Islet of Langerhans (tissue), 1 donor: Measurements from ENCODE around the gene AP1S3.
A peak's percentile ranks its signal among the peaks of the same experiment; 100 is the strongest.
"Not testable (repeated sequence)": the region's sequence is repeated elsewhere in the genome, so short reads cannot be mapped to it uniquely, and the experiment has no call there.

Source experiments
- FAIRE-seq: peaks from one replicate; lab custom pipeline; 2011; peaks lifted over from hg19 to GRCh38; lab: Jason Lieb, UNC

The AP1S3 gene

DNA sequence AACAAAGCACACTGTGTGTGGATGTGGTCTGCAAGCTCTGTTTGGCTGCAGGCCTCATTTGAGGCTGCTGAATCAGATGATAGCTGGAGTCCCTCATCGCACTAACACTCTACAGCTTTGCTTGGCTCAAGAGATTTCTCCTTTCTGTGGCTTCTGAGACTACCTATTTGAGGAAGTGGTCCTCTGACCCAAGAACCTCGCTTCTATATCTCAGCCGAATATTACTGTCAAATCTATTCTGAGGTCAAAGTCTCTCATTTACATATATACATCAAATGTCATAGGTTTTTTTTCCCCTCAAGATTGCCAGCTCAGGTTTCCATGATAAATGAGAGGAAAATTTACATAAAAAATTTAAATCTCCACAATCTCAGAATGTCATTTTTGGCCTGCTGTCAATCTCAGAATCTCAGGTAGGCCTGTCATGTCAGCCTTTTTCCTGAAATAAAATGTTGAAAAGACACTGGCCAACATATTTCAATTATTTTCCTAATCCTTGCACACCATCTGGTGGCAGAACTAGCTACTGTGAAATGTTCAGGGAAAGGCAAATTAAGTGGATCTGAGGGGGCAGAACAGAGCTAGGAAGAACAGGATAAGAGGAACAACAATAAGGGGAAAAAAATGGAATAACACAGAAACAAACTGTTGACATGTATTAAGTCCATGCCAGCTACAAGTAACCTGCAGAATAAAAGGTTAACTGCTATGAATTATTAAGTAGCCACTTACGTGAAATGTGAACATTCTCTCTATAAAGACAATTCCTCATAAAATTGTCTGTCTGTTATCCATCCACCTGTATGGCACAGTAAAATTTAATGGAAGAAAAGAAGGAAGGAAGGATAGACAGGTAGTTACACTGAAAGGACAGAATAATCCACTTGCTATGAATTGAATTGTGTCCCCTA, 39.3 kb downstream of the AP1S3 start:
- peak; percentile 91 for FAIRE-seq

DNA sequence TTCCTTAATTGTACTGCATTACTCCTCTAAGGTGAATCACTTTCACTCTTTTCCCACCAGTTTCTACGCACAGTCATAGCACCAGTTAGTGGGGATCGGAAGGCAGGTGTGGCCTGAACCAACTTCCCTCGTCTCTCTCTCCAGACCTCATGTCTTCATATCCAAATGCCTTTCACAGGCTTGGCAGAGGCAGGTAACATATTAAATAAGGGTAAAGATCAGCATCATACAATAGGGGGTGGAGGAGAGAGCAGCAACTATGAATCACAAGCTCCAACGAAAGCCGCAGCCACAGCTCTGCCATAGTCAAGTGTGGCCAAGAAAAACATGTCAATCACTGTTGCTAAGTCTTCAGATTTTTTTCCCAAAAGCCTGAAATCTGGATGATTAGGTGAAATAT, 40.3 kb downstream of the AP1S3 start:
- no peak for FAIRE-seq

DNA sequence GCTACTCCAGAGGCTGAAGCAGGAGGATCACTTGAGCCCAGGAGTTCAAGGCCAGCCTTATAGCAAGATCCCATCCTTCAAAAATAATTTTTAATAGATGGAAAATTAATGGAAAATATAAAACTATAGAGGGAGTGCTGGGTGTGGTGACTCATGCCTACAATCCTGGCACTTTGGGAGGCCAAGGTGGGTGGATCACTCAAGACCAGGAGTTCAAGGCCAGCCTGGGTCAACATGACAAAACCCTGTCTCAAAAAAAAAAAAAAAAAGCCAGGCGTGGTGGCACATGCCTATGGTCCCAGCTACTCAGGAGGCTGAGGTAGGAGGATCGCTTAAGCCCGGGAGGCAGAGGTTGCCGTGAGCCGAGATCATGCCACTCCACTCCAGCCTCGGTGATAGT, 48.0 kb downstream of the AP1S3 start:
- FAIRE-seq = no peak

DNA sequence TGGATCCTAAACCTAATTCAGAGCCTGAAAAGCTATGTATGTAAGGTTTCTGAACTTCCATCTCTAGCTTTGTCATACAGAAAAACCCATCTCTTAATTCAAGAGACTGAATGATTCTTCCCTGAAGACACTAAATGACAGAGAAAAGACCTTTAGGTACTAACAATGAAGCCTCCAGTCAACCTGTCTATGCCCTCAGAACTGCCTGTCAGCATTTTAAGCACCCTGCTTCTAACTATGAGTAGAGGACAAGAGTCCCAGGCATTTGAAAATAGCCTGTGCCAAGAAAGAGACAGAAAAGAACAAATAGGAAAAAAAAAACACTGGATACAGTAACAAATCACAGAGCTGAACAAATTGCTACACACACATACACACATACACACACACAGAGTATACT, 48.6 kb downstream of the AP1S3 start:
- no peak for FAIRE-seq

DNA sequence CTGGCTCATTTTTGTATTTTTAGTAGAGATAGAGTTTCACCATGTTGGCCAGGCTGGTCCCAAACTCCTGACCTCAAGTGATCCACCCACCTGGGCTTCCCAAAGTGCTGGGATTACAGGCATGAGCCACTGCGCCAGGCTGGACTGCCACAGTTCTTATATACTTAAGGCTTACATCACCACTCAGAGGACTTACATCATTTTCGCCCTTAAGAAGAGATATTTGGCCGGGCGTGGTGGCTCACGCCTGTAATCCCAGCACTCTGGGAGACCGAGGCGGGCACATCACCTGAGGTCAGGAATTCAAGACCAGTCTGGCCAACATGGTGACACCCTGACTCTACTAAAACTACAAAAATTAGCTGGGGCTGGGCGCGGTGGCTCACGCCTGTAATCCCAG, 49.3 kb downstream of the AP1S3 start:
- FAIRE-seq = not testable (repeated sequence)

DNA sequence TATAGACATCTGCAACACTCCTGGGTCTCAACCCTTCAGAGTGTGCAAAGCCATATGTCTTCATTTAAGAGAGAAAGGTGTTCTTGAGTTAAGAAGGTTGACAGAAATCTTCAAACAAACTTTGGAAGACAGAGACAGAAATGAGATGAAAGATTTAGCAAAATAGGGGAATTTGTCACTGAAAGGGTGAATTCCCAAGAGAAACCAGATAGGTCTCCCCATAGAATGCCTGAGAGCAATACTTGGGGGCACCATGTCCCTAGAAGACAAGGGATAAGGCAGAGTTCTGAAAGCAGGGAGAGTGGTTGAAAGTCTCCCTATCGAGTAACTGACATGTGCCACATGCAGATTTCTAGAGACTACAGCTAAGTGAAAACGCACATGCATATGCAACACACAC, 50.0 kb downstream of the AP1S3 start:
- FAIRE-seq = no peak

DNA sequence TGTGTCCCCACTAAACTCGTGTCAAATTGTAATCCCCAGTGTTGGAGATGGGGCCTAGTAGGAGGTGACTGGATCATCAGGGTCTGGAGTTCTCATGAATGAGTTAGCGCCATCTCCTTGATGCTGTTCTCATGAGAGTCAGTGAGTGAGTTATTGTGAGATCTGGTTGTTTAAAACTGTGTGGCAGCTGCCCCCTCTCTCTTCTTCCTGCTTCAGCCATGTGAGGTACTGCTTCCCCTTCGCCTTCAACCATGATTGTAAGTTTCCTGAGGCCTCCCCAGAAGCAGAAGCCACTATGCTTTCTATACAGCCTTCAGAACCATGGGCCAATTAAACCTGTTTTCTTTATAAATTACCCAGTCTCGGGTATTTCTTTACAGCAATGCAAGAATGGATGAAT, 50.4 kb downstream of the AP1S3 start:
- FAIRE-seq = no peak

DNA sequence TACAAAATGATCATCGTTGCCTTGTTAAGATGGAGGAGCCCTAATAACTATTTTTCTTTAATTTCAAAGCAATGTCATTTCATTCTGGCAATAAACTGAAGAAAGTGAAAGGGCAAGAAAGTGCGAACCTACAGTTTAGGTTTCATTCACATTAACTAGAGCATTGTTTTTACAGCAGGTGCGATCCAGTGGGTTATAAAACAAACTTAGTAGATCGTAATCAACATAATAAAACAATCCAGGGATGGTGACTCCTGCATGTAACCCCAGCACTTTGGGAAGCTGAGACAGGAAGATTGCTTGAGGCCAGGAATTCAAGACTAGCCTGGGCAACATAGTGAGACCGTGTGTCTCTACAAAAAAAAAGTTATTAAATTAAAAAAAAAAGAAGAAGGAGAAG, 51.1 kb downstream of the AP1S3 start:
- FAIRE-seq = no peak

DNA sequence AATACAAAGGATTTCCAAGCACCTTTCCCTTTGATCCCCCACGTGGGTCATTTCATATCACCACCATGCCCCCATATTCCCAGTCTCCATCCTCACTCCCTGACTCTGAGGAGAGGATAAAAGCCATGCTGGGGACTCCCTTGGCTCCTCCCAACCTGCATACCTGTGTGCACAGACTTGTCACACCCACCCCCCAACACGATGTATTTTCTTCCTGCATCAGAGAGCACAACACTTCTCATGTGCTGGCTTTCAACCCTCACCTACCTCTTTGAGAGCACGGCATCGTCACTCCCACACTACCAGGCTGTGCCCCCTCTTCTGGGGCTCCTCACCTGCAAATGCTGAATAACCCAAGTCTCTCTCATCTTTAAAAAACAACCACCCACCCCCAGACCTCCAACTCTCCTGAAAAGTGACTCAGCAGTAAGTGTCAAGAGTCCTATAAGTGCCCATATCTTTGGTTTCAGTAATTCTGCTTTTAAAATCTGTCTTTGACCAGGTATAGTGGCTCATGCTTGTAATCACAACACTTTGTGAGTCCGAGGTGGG, 53.1 kb downstream of the AP1S3 start:
- FAIRE-seq = no peak

DNA sequence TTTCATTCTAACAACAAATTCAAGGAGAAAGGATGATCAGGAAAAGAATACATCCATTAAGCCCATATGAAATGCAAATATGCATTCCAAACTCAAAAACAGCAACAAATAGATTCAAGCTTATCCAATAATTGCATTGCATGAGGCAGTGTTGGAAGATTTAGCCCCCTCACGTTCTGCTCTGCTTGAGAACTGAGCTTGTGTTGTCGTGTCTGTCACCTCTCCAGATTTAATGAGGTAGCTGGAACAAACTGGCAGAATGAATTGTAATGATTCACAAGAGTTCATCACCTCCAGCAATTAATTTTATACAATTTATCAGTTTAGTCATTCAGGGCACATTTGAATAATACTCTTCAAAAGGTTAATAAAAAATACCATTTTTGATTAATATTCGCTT, 54.8 kb downstream of the AP1S3 start:
- FAIRE-seq = no peak

DNA sequence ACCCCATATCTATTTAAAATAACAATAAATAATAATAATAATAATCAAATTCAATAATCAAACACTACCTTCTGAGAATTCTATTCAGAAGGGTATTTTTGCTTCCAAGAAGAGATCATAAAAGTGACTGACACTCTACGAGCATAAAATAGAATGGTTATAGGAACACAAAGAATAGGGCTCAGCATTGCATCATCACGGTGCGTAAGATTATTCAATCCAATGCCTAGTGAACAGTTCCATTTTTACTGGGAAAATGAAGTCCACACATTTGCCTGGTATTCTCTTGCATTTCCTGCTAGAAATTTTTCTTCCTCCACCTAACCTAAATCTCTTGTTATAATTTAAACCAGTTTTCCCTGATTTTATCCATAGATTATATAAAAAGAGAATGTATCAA, 55.8 kb downstream of the AP1S3 start:
- FAIRE-seq = no peak

DNA sequence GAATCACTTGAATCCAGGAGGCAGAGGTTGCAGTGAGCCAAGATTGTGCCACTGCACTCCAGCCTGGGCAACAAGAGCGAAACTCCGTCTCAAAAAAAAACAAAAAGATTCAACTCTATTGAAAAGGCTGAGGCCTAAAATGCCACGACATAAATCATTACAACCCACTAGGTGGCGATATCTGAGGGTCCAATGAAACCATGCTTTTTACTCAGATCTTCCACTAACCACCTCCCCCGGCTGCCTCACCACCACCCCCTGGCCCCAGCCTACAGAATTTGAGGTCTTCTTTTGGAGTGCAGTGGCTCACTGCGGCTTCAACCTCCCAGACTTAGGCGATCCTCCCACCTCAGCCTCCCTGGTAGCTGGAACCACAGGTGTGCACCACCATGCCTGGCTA, 57.5 kb downstream of the AP1S3 start:
- no peak for FAIRE-seq

DNA sequence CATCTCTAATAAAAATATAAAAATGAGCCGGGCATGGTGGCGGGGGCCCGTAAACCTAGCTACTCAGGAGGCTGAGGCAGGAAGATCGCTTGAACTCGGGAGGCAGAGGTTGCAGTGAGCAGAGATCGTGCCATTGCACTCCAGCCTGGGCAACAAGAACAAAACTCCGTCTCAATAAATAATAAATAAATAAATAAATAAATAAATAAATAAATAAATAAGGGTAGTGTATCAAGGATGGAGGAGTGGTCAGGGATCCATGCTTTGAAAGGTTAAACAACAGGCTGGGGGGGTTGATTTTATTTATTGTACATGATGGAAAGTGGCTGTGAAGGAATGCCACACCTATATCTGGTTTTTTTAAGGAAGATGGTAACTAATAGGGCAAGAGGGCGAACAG, 63.2 kb downstream of the AP1S3 start:
- FAIRE-seq = no peak

DNA sequence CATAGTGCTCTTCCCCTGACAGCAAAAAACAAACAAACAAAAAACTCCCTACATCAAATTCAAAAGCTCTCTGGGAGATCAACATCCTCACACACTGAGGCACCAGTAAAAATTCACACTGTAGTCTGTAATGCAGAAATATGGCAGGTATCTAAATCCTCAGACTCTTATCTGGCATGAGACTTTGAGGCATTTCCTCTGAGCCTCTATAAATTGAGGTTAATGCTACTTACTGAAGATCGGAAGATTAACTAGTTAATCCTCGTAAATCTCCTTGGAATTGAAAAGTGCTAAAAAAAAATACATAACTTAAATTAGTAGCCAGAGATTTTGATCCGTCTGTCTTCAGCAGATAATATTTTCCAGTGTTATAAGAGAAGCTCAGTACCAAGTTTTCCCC, 65.0 kb downstream of the AP1S3 start:
- FAIRE-seq = no peak

DNA sequence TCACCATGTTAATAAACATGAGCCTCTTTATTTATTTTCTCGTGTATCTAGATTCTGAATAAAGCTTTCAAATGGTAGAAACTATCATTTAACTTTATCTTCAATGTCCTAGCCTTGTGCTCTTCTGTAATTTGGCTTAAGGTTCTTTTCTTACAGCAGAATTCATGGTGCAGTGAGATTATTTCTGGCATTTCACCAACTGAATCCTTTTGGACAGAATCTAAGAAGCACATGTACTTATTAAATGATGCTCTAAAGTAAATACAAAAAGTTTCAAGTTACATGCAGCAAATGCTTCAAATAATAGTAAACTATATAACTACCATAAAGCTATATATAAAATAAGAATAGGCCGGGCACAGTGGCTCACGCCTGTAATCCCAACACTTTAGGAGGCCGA, 65.9 kb downstream of the AP1S3 start:
- FAIRE-seq = no peak

DNA sequence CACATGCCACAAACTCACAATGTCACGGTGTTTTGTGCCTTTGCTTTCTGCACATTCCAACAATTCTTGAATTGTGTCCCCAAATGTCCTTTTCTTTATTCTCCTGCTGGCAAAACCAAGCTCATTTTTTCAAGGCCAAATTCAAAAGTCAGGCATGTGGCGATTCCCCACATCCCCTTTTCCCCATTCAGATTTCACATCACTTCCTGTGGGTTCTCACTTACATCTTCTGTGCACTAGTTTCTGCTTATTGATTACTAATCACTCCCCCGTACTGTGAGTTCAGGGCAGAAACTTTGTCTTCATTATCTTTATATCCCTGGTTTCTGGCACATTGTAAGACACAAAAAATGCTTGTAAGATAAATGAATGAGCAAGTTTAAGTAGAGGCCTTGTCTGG, 69.2 kb downstream of the AP1S3 start:
- no peak for FAIRE-seq

DNA sequence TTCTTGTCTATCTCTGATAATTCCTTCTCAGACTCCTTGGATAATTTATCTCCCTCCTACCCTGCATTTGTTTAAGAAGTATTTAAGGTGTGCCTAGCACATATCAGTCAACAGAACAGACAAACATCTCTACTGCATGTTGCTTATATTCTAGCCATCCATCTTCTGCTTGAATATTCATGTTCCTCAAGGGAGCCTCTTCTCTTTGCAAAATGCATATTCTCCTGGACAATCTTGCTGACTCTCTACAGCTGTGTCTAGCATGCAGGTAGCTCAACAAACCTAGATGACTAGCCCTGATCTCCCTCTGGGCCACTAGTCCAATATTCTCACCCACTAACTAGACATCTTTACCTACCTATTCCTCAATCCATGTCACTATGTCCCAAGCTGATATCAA, 70.0 kb downstream of the AP1S3 start:
- FAIRE-seq = no peak

DNA sequence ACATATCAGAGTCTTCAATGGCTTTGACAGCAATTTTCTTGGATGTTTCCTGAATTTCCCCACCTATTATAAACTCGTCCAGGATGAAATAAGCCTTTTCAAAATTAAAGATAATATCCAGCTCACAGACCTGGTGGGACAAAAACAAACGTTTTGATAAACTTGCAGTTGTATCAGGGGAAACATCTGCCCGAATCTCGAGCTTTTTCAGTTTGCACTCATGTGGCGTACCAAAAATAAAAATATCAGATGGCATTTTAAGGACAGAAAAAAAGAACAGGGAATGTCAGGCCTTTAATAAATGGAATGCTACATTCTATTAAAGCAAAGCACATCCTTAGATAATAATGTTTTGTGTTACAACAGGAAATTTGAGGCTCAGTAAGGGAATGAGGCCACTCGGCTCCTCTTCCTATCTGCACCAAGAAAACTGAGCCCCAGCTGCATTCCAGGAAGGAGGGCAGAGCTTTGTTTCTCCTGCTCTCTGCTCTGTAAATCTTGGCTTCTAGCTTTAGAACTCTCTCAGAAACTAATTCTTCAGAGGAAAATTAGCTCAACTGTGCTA, 72.1 kb downstream of the AP1S3 start:
- FAIRE-seq = no peak

DNA sequence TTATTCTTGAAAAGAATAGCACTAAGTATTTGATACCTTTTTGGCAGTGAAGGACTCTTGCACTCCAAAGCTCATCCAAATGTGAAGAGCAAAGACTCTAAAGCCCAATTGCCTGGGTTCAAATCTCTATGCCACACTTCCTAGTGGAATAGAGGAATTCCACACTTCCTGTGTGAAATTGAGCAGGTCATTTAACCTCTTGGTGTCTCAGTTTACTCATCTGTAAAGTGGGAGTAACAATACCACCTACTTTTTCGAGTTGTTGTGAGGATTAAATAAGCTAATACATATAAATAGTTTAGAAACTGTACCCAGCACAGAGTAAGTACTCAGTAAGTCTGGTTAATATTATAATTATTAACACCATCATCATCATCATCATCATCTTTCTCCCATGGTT, 72.6 kb downstream of the AP1S3 start:
- no peak for FAIRE-seq

DNA sequence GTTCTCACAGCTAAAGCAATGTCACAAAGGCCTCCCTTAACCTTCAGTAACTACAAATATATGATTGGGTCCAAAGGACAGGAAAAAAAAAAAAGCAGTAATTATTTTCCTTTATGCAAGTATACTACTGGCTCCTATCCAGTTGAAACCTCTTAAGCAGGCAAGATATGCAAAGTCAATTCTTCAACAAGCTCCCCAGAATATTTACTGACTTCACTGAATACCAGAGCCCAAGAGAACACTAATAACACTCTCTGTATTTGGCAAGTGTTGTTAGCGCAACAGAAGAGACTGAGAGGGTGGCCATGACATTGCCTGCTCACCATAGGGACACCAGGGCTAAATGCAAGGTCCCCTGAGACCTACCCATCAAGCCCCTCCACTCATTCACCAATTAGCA, 74.5 kb downstream of the AP1S3 start:
- FAIRE-seq = no peak

DNA sequence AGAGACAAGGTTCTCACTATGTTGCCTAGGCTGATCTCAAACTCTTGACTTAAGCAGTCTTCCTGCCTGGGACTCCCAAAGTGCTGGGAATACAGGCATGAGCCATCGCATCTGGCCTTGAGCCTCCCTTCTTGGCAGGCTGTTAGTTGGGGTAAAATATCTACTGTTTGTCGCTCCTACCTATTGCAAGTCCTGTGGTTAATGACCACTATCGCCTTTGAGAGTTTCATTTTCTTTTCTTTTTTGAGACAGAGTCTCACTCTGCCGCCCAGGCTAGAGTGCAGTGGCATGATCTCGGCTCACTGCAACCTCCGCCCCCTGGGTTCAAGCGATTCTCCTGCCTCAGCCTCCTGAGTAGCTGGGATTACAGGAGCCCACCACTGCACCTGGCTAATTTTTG, 75.6 kb downstream of the AP1S3 start:
- FAIRE-seq = not testable (repeated sequence)

DNA sequence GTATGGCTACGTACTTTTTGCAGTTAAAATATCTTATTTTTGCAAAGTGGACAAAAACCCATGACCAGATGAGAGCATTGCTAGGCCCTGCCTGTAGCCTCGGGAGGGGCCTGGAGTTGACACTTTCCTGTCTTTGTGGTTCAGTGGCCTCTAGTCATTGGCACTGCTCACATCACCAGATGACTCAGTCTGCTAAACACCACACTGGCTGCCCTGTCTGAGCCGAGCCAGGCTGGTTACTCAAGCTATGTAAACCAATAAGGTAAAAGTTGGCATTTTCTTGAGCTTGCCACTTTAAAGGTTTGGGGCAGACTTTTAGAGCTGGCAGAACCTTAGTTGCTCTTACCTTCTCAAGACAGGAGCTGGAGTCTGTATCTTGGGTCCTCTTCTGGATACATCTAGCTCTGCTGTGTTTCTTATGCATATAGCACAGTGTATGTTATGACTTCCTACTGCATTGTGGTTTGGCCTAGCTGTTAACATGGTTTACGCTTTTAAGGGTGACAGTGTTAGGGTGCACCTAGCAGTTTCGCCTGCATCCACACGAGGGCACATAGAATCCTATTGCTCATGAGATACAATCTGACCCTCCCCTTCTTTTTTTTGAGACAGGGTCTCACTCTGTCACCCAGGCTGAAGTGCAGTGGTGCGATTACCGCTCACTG, 76.4 kb downstream of the AP1S3 start:
- no peak for FAIRE-seq
